GM23338 (cell line): ENCODE measurements around the gene DNAJC11. TPM values are rescaled to one million over a fixed set of nuclear protein-coding genes. Genes with fewer than 3 reads are reported as not detected.

Source experiments
- ATAC-seq: fragments of 200-7000 bp; cut with Tn5 transposase; 3 replicates; pipeline ENCODE4 v1.9.1; 2020
- DNase-seq: peaks from one replicate; pipeline ENCODE4 v3.0.0-alpha.2; 2015; ENCODE audit warnings: low spot score
- H2AFZ ChIP-seq: fragments of 200-600 bp; sonication (generic); 2 replicates; pipeline ENCODE4 v1.8.0; 2016; ENCODE audit warnings: antibody characterized with exemption, mild to moderate bottlenecking, moderate library complexity
- H3F3A ChIP-seq: fragments of 200-600 bp; sonication (generic); replicated peaks from 2 replicates; pipeline ENCODE4 v1.8.0; 2017; ENCODE audit warnings: antibody characterized with exemption, mixed run types, low read depth
- H3K27ac ChIP-seq: fragments of 200-600 bp; sonication (generic); 2 replicates; pipeline ENCODE4 v1.6.1; 2016; ENCODE audit warnings: low read depth
- H3K27me3 ChIP-seq: fragments of 200-600 bp; sonication (generic); 2 replicates; pipeline ENCODE4 v1.8.0; 2016; ENCODE audit warnings: mild to moderate bottlenecking, mixed run types, moderate library complexity; ENCODE audit not compliant: insufficient read depth
- H3K36me3 ChIP-seq: fragments of 200-600 bp; sonication (generic); 2 replicates; pipeline ENCODE4 v1.8.0; 2016; ENCODE audit warnings: mild to moderate bottlenecking; ENCODE audit not compliant: insufficient read depth
- H3K4me1 ChIP-seq: fragments of 200-600 bp; sonication (generic); 2 replicates; pipeline ENCODE4 v1.8.0; 2016; ENCODE audit warnings: mild to moderate bottlenecking, moderate library complexity; ENCODE audit not compliant: insufficient read depth
- H3K4me2 ChIP-seq: fragments of 200-600 bp; sonication (generic); 2 replicates; pipeline ENCODE4 v1.7.1; 2017; ENCODE audit warnings: mixed run types
- H3K4me3 ChIP-seq: fragments of 200-600 bp; sonication (generic); 2 replicates; pipeline ENCODE4 v1.6.1; 2016; ENCODE audit warnings: mixed run types
- H3K79me2 ChIP-seq: fragments of 200-600 bp; sonication (generic); replicated peaks from 2 replicates; pipeline ENCODE4 v1.8.0; 2017; ENCODE audit warnings: mild to moderate bottlenecking; ENCODE audit not compliant: insufficient read depth
- H3K9me2 ChIP-seq: fragments of 200-600 bp; sonication (generic); 2 replicates; pipeline ENCODE4 v1.8.0; 2017; ENCODE audit not compliant: insufficient read depth
- H4K20me1 ChIP-seq: fragments of 200-600 bp; sonication (generic); replicated peaks from 2 replicates; pipeline ENCODE4 v1.8.0; 2017; ENCODE audit warnings: mild to moderate bottlenecking; ENCODE audit not compliant: insufficient read depth
- H3K27ac Mint-ChIP-seq: 2 replicates; pipeline ENCODE4 v1.8.0; 2020; ENCODE audit warnings: inconsistent platforms, mild to moderate bottlenecking, moderate library complexity, mixed read lengths
- H3K27me3 Mint-ChIP-seq: 3 replicates; pipeline ENCODE4 v1.8.0; 2022; ENCODE audit warnings: low read depth, mild to moderate bottlenecking, moderate library complexity, mixed read lengths, inconsistent platforms; ENCODE audit not compliant: insufficient read depth, poor library complexity
- H3K36me3 Mint-ChIP-seq: 3 replicates; pipeline ENCODE4 v1.8.0; 2021; ENCODE audit warnings: low read depth, mild to moderate bottlenecking, inconsistent platforms, moderate library complexity, mixed read lengths
- H3K4me1 Mint-ChIP-seq: 3 replicates; pipeline ENCODE4 v1.8.0; 2020; ENCODE audit warnings: mild to moderate bottlenecking, inconsistent platforms, mixed read lengths
- H3K4me3 Mint-ChIP-seq: 3 replicates; pipeline ENCODE4 v1.8.0; 2021; ENCODE audit warnings: moderate library complexity, mild to moderate bottlenecking, inconsistent platforms, mixed read lengths
- H3K9me3 Mint-ChIP-seq: 3 replicates; pipeline ENCODE4 v1.8.0; 2020; ENCODE audit warnings: moderate library complexity, mild to moderate bottlenecking, inconsistent platforms, mixed read lengths
- CREB1 ChIP-seq: fragments of 250-450 bp; sonication (Bioruptor Pico); IDR thresholded peaks from 2 replicates; pipeline ENCODE4 v1.5.0; 2020; ENCODE audit warnings: low read depth, mild to moderate bottlenecking, moderate library complexity
- CTCF ChIP-seq, 2 experiments: fragments of 200-600 bp in 1 of 2; sonication (generic) in 1 of 2; conservative IDR thresholded peaks; 2 replicates each; pipeline versions ENCODE4 v1.5.1 to v1.6.1; 2016 to 2017; ENCODE audit warnings: antibody characterized with exemption in 2 of 2, low read depth in 2 of 2, mild to moderate bottlenecking in 2 of 2, moderate library complexity in 1 of 2
- ETS1 ChIP-seq: IDR thresholded peaks from 2 replicates; pipeline ENCODE4 v1.6.1; 2016; ENCODE audit warnings: antibody characterized with exemption
- NANOG ChIP-seq: IDR thresholded peaks from 2 replicates; pipeline ENCODE4 v1.6.1; 2016; ENCODE audit warnings: antibody characterized with exemption, borderline replicate concordance
- POLR2AphosphoS5 ChIP-seq: IDR thresholded peaks from 2 replicates; pipeline ENCODE4 v1.6.1; 2016; ENCODE audit warnings: antibody characterized with exemption, low read depth
- REST ChIP-seq: IDR thresholded peaks from one replicate; pipeline ENCODE4 v1.6.1; 2018; ENCODE audit warnings: antibody characterized with exemption; ENCODE audit not compliant: unreplicated experiment
- STAT1 ChIP-seq: IDR thresholded peaks from one replicate; pipeline ENCODE4 v1.6.1; 2016; ENCODE audit warnings: antibody characterized with exemption; ENCODE audit not compliant: unreplicated experiment
- ZNF114 ChIP-seq: fragments of 250-450 bp; sonication (Bioruptor Pico); IDR thresholded peaks from 2 replicates; pipeline ENCODE4 v1.5.0; 2020; ENCODE audit warnings: mild to moderate bottlenecking, moderate library complexity
- ZNF331 ChIP-seq: fragments of 250-450 bp; sonication (Bioruptor Pico); IDR thresholded peaks from 2 replicates; pipeline ENCODE4 v1.5.0; 2020; ENCODE audit warnings: low read depth, mild to moderate bottlenecking, moderate library complexity
- ZNF462 ChIP-seq: fragments of 250-450 bp; sonication (Bioruptor Pico); IDR thresholded peaks from 2 replicates; pipeline ENCODE4 v1.5.0; 2020; ENCODE audit warnings: mild to moderate bottlenecking, moderate library complexity
- polyA plus RNA-seq: library from polyadenylated mRNA; unstranded; fragments of >200 nt; fragmentation: Nextera tagmentation; extraction: Ambion mirVana; gene quantifications from 2 replicates; pipeline ENCODE4 v1.2.1, GENCODE V29; 2016
- total RNA-seq: library from RNA; depleted of rRNA; stranded (reverse); fragments of >200 nt; shearing (Covaris generic); gene quantifications from 2 replicates; pipeline ENCODE4 v1.2.3, GENCODE V29; 2014

Gene DNAJC11
- total and polyA plus RNA-seq, 2 experiments from 2014 or later: 48.4 to 67.2 TPM

GRCh38 chr1:6688001-6688400 lies 13.6 kb downstream of the DNAJC11 start (continued):
- TF ChIP-seq ZNF462 (CRISPR knock-in tag): no peak
- TF ChIP-seq ZNF331 (CRISPR knock-in tag): no peak
- no peak for TF ChIP-seq STAT1

GRCh38 chr1:6686294-6686693 lies 15.3 kb downstream of the DNAJC11 start:
- Mint-ChIP-seq H3K9me3 (no peaks in the 10 kb centered on the region), H3K27ac (no peak overlapping the region), H3K4me1 (peaks cover 24% of the 10 kb centered on the region), H3K4me3 (no peak overlapping the region), H3K36me3 (peaks cover 6% of the 10 kb centered on the region), H3K27me3 (peaks cover 1% of the 10 kb centered on the region)
- Histone ChIP-seq H3K9me2 (no peaks in the 10 kb centered on the region), H3K79me2 (peaks cover 99% of the 10 kb centered on the region), H3K27me3 (no peaks in the 10 kb centered on the region), H3K4me1 (peaks cover 25% of the 10 kb centered on the region), H3K4me2 (no peak overlapping the region), H3K27ac (no peak overlapping the region), H3K4me3 (no peak overlapping the region), H4K20me1 (peaks cover 44% of the 10 kb centered on the region), H3F3A (no peaks in the 10 kb centered on the region), H2AFZ (no peak overlapping the region), H3K36me3 (no peaks in the 10 kb centered on the region; the same call in 1 of the 2 replicates)
- ATAC-seq (no peak), DNase-seq (no peak)
- TF ChIP-seq POLR2AphosphoS5: no peak
- TF ChIP-seq ZNF331 (CRISPR knock-in tag): no peak
- TF ChIP-seq ZNF114 (CRISPR knock-in tag): no peak
- no peak for TF ChIP-seq ETS1
- no peak for TF ChIP-seq CREB1 (CRISPR knock-in tag)
- no peak for TF ChIP-seq NANOG
- no peak for TF ChIP-seq REST
- TF ChIP-seq CTCF (conservative IDR thresholded peaks at IDR 0.05; ENCODE audit: low read depth in 2 of 2): no peak
- TF ChIP-seq STAT1: no peak
